ENCODE data around the gene SLC12A6. TPM values are rescaled to one million over a fixed set of nuclear protein-coding genes. Genes with fewer than 3 reads are reported as not detected.
A peak's percentile ranks its signal among the peaks of the same experiment; 100 is the strongest.

SLC12A6 gene
- total RNA-seq, 1 experiment from 2014 or later = 8.9 TPM

GRCh38 chr15:34318277-34319079 is 19.1 kb downstream of the SLC12A6 start:
- peak overlapping the region; percentile 50 for H3K4me3 ChIP-seq (ENCODE audit: low read depth, low read length)
- POLR2A ChIA-PET = interaction anchor here (0.7 to 1.4 kb wide), 5 partner anchors 12 to 239 kb away, joined by 4 to 13 read pairs (median 4); partner anchors contain the start of gene KATNBL1
- peak; percentile 64 to 74 for DNase-seq
- 0 out of 2 replicates have a peak, but pooled peaks cover 4% of the 10 kb centered on the region for H3K4me1 ChIP-seq
- Mint-ChIP-seq H3K27me3 (ENCODE audit: insufficient read depth, unreplicated experiment) (no peaks in the 10 kb centered on the region), H3K36me3 (ENCODE audit: insufficient read depth, unreplicated experiment) (no peaks in the 10 kb centered on the region), H3K4me3 (ENCODE audit: unreplicated experiment) (peak overlapping the region; percentile 84), H3K27ac (ENCODE audit: unreplicated experiment) (peak overlapping the region; percentile 66), H3K9me3 (ENCODE audit: unreplicated experiment) (peaks cover 9% of the 10 kb centered on the region), H3K4me1 (ENCODE audit: low read depth, unreplicated experiment) (no peaks in the 10 kb centered on the region)
- intact Hi-C loops (cut with micrococcal nuclease; ENCODE audit: unreplicated experiment) = no loop called here
- CTCF ChIA-PET = interaction anchor here (0.6 to 1.0 kb wide), 3 partner anchors 24 to 1191 kb away, joined by 3 to 5 read pairs (median 4); partner anchors contain the start of genes LPCAT4 and NOP10
- BruUV-seq (replicated peaks) = TSS peak; percentile 76
- H3K36me3 ChIP-seq (ENCODE audit: control insufficient read depth, insufficient read depth, low read length) = no peaks in the 10 kb centered on the region
- TF ChIP-seq CTCF (IDR thresholded peaks at IDR 0.05; ENCODE audit: insufficient read depth in 1 of 2, low read depth in 1 of 2, low read length in 1 of 2, severe bottlenecking in 1 of 2, unreplicated experiment in 1 of 2) = no peak
- H3K9me3 ChIP-seq = no peaks in the 10 kb centered on the region; the same call in 1 of the 2 replicates
- H3K27me3 ChIP-seq (replicated peaks; ENCODE audit: control insufficient read depth, insufficient read depth, low read length) = no peaks in the 10 kb centered on the region

DNA sequence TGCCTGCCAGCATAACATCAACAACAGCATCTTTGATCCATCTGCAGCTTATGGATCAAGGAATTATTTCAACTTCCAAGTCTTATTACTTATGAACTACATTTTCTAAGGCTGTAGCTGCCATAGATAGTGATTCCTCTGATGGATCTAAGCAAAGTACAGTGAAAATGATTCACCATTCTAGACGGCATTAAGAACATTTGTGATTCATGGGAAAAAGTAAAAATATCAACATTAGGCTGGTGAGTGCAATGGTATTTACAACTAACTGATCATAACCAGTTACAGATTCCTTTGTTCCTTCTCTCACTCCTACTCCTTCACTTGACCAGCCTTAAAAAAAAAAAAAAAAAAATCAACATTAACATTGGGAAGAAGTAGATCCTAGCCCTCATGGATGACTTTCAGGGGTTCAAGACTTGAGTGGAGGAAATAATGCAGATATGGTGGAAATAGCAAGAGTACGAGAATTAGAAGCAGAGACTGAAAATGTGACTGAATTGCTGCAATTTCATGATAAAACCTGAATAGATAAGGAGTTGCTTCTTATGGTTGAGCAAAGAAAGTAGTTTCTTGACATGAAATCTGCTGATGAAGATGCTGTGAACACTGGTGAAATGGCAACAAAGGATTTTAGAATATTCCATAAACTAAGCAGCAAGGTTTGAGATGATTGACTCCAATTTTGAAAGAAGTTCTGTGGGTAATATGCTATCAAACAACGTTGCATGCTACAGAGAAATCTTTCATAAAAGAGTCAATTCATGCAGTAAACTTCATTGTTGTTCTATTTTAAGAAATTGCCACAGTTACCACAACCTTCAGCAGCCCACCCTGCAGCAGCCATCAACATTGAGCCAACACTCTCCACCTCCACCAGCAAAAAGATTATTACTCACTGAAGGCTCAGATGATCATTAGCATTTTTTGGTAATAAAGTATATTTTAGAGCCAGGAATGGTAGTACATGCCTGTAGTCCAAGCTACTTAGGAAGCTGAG is 22.8 kb downstream of the SLC12A6 start:
- Histone ChIP-seq H3K9me3 (no peaks in the 10 kb centered on the region), H3K36me3 (ENCODE audit: control insufficient read depth, insufficient read depth, low read length) (no peaks in the 10 kb centered on the region), H3K27me3 (replicated peaks; ENCODE audit: control insufficient read depth, insufficient read depth, low read length) (no peaks in the 10 kb centered on the region), H3K4me3 (ENCODE audit: low read depth, low read length) (no peak overlapping the region), H3K4me1 (0 out of 2 replicates have a peak, but pooled peaks cover 4% of the 10 kb centered on the region)
- no peaks in the 10 kb centered on the region for H3K9me3 Mint-ChIP-seq (ENCODE audit: unreplicated experiment)
- H3K27me3 Mint-ChIP-seq (ENCODE audit: insufficient read depth, unreplicated experiment) = no peaks in the 10 kb centered on the region
- TF ChIP-seq CTCF (IDR thresholded peaks at IDR 0.05; ENCODE audit: insufficient read depth in 1 of 2, low read depth in 1 of 2, low read length in 1 of 2, severe bottlenecking in 1 of 2, unreplicated experiment in 1 of 2) = no peak
- ChIA-PET CTCF (no interaction called here), POLR2A (no interaction called here)
- no peaks in the 10 kb centered on the region for H3K36me3 Mint-ChIP-seq (ENCODE audit: insufficient read depth, unreplicated experiment)
- intact Hi-C loops (cut with micrococcal nuclease; ENCODE audit: unreplicated experiment) = no loop called here
- no peak for DNase-seq
- BruUV-seq (replicated peaks) = no TSS peak
- no peak overlapping the region for H3K4me3 Mint-ChIP-seq (ENCODE audit: unreplicated experiment)
- H3K27ac Mint-ChIP-seq (ENCODE audit: unreplicated experiment) = no peak overlapping the region
- H3K4me1 Mint-ChIP-seq (ENCODE audit: low read depth, unreplicated experiment) = no peaks in the 10 kb centered on the region

DNA sequence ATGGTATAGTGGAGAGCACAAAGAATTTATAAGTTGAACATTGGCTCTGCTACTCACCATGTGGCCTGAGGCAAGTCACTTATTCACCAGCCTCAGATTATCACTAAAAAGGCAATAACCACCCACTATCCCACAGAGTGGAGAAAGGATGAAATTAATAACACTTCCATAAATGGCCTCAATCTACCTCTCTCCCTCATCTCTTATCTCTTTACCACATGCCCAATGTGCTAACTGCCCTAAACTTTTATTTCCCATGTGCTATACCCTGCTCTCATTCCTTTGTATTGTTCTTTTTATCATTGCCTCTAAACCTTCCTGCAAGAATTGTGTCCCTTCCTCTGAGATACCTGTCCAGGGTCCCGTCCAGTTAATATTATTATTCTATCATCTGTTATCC is 26.0 kb downstream of the SLC12A6 start:
- Mint-ChIP-seq H3K27me3 (ENCODE audit: insufficient read depth, unreplicated experiment) (no peaks in the 10 kb centered on the region), H3K4me1 (ENCODE audit: low read depth, unreplicated experiment) (no peaks in the 10 kb centered on the region), H3K27ac (ENCODE audit: unreplicated experiment) (no peak overlapping the region), H3K9me3 (ENCODE audit: unreplicated experiment) (no peaks in the 10 kb centered on the region), H3K36me3 (ENCODE audit: insufficient read depth, unreplicated experiment) (no peaks in the 10 kb centered on the region), H3K4me3 (ENCODE audit: unreplicated experiment) (no peak overlapping the region)
- Histone ChIP-seq H3K9me3 (no peaks in the 10 kb centered on the region), H3K4me3 (ENCODE audit: low read depth, low read length) (no peak overlapping the region), H3K27me3 (replicated peaks; ENCODE audit: control insufficient read depth, insufficient read depth, low read length) (no peaks in the 10 kb centered on the region), H3K36me3 (ENCODE audit: control insufficient read depth, insufficient read depth, low read length) (no peaks in the 10 kb centered on the region), H3K4me1 (no peaks in the 10 kb centered on the region)
- ChIA-PET CTCF (no interaction called here), POLR2A (no interaction called here)
- BruUV-seq (replicated peaks) = no TSS peak
- no peak for TF ChIP-seq CTCF (IDR thresholded peaks at IDR 0.05; ENCODE audit: insufficient read depth in 1 of 2, low read depth in 1 of 2, low read length in 1 of 2, severe bottlenecking in 1 of 2, unreplicated experiment in 1 of 2)
- DNase-seq = no peak
- intact Hi-C loops (cut with micrococcal nuclease; ENCODE audit: unreplicated experiment) = no loop called here

All from Caco-2 (cell line).